ENCODE data around the gene CCDC197. TPM values are rescaled to one million over a fixed set of nuclear protein-coding genes. Genes with fewer than 3 reads are reported as not detected.
A peak's percentile ranks its signal among the peaks of the same experiment; 100 is the strongest.

The CCDC197 gene
- total RNA-seq, 1 donor = not detected

DNA sequence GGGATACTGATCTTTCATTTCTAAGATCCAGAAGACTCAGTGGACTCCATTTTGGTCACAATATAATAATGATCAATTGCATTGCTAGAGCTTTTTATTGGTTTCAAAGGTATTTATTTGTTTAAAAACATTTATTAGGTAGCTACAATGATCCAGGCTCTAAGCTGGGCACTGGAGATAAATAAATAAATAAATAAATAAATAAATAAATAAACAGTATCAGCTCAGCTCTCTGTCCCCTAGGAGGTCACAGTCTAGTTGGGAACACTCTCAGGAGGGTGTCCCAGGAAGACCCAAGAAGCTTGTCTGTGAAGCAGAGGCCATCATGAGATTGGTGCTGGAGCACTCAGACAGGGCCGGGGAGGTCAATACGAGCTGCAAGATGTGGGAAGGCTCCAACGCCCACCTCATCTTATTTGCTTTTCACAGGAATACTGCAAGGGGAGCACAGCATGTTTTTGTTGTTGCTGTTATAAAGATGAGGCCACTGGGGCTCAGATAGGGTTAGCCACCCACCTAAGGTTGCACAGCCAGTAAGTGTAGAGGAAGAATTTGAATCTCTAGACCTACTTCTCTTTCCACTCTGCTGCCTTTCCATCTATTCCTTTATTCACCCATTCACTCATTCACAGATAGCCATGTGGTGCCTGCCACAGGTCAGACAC is 36.2 kb upstream of the CCDC197 start:
- DNase-seq (ENCODE audit: low read depth in 2 of 3, low spot score in 2 of 3) = no peak

DNA sequence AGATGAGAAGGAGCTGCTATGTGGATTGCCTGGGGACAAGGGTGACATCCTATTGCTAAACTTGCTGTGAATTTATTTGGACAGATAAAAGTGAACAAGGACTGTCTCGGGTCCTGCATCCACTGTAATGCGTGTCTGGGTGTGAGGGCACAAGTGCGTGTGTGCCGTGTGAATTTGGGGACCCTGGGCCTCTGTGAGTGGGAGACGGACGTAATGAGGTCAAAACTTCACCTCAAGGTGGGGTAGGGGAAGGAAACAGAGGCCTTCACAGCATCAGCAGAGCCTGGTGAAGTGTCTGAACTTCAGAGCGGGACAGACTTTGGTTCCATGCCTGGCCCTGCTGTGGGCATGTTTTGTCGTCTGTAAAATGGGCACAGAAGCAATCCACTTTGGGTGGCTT is 35.5 kb upstream of the CCDC197 start:
- no peak for DNase-seq (ENCODE audit: low read depth in 2 of 3, low spot score in 2 of 3)

DNA sequence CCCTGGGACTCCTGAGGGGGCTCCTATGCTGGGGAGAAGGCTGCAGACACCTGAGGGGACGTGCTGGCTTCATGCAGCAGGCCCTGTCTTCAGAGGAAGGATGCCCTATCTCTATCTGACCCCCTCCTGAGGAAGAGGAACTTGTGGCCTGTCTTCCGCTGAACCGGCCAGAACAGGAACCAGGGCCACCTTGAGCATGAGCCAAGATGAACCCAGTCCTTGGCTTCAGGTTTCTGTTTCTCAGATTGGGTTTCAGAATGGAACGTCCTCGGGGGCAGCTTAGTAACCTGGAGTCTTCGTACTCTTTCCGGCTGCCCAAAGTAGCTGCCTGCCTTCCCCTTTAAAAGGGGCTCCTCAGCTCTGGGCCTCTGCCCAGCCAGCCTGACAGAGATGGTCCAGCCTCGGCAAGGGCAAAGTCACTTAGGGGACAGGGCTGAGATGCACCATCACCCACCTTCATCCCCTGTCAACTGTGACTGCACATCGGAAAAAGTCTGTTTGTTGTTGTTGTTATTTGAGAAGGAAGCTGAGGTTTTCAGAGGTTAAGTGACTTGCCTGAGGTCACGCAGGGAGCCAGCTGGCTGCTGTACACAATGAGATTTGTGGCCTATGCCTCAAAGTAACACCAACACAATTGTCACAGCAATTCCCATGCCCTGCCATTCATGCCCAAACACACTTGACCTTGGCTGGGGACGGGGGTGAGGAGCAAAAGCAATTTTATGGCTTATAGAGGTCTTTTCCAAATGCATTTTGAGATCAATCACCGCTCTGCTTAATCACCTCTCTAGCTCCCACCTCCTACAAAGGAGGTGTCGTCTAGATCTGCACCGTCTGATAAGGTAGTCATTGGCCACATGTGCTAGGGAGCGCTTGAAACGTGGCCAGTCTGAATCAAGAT is 34.1 kb upstream of the CCDC197 start:
- DNase-seq (ENCODE audit: low read depth in 2 of 3, low spot score in 2 of 3) = peak in 2 of 3 donors; percentile 72 to 78

DNA sequence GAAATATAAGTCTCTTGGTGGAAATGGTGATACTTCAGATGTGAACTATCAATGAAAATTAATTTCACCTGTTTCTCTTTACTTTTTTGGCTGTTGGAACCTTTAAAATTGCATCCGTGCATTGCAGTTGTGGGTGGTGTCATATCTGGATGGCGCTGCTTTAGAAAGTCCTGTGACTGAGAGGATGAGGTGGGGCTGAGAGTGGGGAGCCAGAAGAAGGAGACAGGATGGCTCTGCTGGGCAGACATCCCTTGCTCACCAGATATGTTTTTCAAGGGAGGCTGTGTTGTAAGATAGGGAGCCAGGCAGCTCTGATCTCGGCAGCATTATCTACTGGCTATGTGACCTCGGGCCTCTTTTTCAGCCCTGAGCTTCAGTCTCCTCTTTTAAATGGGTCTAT is 33.4 kb upstream of the CCDC197 start:
- DNase-seq (ENCODE audit: low read depth in 2 of 3, low spot score in 2 of 3) = no peak

DNA sequence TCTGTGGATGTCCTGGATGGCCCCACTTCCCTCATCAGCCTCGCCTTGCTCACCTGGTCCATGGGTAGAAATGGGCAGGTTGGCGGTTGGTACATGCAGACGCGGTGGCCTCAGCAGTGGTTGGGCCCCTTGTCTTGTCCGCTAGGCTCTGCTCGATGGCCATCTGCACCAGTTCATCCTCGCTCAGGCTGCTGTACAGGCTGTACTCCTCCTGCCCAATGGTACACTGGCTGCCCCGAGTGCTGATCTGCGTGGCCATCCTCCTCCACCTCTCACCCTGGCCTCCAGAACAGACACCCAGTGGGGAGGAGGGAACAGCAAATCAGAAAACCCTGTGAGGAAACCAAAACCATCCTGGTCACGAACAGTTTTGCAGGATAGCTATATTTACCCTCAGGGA is 32.8 kb upstream of the CCDC197 start:
- no peak for DNase-seq (ENCODE audit: low read depth in 2 of 3, low spot score in 2 of 3)

DNA sequence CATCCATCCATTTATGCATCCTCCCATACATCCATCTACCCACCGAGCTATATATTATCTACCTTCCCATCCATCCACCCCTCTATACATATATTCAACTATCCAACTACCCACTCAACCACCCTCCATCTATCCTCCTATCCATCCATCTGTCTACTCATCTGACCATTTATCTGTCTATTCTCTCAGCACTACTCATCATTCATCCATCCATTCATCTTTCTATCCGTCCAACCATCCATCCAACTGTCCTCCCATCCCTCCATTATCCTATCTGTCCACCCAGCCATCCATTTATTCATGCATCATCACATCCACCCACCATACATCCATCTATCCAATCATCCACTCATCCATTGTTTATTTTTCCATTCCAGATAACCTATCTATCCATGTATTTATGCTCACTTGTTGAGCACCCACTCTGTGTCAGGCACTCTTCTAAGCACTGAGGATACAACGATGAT is 32.2 kb upstream of the CCDC197 start:
- no peak for DNase-seq (ENCODE audit: low read depth in 2 of 3, low spot score in 2 of 3)

DNA sequence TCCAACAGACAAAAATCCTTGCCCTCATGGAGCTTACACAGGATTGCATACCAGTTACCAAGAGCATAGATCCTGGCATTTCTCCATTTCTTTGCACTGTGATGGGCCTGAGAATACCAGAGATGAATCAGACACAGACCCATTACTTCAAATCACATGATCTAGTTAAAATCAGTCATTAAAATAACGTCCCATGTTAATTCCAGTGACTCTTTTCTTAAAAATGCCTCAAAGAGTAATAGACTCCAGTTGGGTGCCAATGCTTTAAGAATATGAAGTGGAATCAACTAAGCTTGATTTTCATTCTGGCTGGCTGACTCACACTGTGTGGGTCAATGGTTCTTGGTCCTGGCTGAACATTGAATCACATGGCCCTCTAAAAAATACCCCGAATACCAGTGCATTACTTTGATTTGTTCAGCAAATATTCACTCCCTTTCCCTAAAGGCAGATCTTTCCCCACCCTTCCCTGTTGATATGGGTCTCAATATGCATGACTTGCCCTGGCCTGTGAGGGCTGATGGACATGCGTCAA is 31.7 kb upstream of the CCDC197 start:
- no peak for DNase-seq (ENCODE audit: low read depth in 2 of 3, low spot score in 2 of 3)

DNA sequence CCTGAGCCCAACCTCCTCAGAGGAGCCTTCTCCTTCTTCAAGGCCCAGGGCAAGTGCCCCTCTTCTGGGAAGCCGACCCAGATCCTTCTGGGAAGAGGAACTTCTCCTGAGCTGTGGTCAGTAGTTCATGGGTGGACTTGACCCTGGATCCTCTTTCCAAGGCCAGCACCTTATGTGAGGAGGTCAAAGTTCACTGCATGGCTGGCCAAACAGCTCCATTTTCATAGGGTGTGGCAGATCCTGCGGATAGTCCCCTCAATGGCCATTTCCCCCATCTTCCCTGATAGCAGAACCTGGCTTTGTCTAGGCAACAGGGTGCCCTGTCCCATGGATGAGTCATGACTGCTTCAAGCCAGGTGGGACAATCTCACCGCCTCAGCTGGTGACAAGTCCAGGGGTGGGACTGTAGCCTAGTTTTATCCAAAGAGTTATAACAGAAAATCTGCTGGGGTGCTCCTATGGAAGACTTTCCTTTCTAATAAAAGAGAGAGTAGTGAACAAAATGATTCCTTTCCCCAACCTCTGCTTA is 31.1 kb upstream of the CCDC197 start:
- DNase-seq (ENCODE audit: low read depth in 2 of 3, low spot score in 2 of 3) = no peak

DNA sequence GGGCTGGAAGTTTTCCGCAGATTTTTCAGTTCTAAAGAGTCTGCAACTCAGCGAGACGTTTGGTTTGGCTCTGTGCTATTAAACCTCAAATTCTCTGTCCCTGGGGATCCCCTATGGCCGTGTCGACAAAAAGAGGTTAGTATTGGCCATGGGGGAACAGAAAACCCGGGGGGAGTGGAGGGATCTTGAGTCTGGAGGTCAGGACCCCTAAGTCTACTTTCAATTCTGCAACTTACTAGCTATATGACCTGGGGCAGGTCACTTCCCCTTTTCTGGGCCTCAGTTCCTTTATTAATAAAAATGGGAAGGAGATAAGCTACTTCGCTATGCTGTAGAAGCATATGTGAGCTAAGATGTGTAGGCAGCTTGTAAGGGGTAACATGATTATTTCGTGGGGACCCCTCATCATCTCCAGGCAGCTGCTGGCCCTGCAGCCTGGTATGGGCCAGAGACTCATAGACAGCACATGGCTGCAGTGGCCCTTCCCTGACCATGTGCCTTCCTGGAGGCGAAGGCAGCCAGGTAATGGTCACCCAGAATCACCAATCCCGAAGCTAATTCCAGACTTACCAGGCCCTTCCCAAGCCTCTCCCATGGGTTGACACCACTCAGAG is 29.4 kb upstream of the CCDC197 start:
- DNase-seq (ENCODE audit: low read depth in 2 of 3, low spot score in 2 of 3) = peak in 2 of 3 donors; percentile 56 to 73

DNA sequence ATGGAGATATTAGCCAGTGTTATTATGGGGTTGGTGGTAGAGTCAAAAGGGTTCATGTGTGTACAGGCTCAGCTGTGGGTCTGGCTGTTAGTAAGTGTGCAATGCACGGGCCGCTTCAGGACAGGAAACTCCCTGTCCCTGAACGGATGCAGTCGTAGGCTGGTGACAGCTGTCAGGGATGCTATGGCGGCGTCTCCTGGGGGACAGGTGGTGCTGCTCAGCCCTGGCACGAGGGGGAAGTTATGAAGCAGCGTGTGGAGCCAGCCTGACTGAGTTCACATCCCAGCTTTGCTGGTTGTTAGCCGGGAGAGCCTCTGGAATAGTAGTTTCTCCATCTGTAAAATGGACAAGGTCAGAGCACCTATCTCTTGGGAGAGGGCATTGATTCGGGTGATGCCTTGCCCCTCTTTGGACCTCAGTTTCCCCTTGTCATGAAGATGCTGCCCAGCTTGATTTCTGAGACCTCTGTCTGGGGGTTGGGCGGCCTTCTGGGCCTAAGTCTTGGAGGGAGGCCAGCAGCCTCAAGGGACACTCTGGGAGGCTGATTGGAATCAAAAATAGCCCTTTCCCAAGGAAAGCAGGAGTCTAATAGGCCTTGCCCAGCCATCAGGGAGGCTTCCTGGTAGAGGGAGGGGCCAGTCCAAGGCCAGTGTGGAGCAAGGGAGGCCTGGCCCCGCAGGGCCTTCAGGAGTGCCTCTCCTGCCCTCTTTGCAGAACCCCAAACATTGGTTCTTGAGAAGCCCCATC is 27.8 kb upstream of the CCDC197 start:
- DNase-seq (ENCODE audit: low read depth in 2 of 3, low spot score in 2 of 3) = peak in 2 of 3 donors; percentile 56 to 72

DNA sequence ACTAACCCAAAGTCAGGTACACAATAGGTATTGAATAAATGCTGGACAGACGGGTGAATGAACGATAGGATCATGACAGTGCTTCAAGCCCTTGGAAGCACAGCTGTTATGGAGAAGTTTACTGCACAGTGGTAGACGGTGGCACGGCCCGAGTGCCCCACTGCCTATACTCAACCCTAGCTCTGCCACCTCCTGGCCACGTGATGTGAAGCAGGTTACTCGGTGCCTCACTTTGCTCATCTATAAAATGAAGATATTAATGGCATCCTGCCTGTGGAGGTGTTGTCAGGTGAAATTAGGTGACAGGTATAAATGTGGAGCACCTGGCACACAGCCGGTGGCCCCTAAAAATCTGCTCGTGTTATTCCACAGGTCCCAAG is 26.5 kb upstream of the CCDC197 start:
- DNase-seq (ENCODE audit: low read depth in 2 of 3, low spot score in 2 of 3) = peak in 2 of 3 donors; percentile 63 to 71

DNA sequence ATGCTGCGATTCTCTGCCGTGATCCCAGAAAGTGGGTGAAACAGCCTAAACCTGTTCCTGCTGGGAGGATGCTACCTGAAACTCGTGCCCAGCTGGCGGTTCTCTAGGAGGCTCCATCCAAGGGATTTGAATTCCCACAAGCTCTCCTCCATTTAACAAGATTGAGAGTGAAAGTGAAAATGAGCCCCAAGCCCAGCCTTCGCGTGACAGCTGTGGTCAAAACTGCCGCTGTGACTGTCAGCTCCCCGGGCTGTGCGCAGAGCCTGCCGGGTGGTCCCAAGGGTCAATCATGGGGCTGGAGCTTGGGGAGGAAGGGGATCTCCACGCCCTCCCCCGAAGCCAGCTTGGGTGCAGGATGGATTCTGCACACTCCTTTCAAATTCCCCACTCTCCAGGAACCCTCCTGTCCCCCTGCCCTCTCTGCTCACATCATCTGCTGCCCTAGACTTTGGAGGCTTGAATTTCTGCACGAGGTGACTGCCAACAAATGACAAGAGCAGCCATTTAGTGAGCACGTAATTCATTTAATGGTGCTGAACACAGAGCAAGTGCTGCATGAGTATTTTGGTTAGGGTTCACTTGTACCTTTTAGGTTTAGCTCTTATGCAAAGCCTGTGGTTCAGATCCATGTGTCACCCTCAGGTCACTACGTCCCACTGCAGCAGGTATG is 26.0 kb upstream of the CCDC197 start:
- DNase-seq (ENCODE audit: low read depth in 2 of 3, low spot score in 2 of 3) = peak in 2 of 3 donors; percentile 61 to 69

DNA sequence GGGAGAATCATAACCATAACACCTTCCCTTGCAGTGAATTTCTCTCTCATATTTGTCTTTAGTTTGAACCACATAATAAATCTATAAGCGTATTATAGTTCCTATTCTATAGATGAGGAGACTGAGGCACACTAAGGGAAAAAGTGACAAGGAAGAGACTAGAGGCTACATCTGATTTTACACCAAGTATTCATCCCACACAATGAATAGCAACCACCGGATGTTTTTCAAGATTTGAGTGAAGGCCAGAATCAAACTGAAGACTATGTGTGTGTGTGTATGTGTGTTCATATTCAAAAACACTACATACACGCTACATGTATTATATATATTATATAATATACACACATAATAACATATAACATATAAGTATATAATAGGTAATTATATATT is 25.5 kb upstream of the CCDC197 start:
- DNase-seq (ENCODE audit: low read depth in 2 of 3, low spot score in 2 of 3) = no peak

DNA sequence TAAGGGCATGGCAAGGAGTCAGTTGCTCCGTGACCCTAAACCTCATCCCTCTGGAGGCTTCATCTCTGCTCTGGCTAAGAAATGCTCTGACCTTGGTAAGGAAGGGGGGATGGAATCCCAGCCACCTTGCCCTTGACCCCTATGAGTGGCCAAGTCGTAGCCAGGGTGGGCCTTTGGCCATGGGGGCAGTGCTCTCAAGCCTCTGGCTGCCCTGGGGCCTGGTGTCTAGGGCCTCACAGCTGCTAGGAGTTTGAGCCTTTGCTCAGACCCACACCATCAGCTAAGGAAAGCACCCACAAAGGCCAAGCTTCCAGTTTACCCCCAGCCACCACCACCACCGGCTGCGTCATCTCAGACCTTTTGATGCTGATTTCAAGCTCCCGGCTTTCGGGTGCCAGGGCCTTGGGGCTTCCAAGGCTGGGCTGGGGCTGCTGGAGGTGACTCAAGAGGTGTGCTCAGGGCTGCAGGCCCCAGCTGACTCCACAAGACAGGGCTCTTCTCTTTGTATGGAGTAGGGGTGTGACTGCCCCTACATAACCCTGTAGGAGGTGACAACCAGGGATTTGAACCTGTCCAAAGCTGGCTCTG is 24.4 kb upstream of the CCDC197 start:
- no peak for DNase-seq (ENCODE audit: low read depth in 2 of 3, low spot score in 2 of 3)

DNA sequence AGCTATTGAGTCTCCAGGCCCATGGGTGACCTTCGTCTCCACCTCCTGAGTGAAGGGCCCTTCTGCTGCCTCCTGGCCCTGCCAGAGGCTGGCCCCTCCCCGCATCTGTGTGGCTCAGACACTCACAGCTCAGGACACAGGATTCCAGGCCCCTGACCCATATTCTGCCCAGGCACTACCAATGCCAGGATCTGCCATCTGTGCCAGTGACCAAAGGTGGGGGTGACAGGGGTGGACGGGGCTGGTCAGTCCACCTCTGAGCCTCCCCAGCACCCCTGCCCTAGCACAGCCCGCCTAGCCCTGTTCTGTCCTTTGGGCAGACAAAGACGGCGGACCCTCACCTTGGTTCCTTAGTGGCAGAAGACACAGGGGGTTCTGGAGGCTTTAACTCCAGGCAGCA is 23.5 kb upstream of the CCDC197 start:
- no peak for DNase-seq (ENCODE audit: low read depth in 2 of 3, low spot score in 2 of 3)

DNA sequence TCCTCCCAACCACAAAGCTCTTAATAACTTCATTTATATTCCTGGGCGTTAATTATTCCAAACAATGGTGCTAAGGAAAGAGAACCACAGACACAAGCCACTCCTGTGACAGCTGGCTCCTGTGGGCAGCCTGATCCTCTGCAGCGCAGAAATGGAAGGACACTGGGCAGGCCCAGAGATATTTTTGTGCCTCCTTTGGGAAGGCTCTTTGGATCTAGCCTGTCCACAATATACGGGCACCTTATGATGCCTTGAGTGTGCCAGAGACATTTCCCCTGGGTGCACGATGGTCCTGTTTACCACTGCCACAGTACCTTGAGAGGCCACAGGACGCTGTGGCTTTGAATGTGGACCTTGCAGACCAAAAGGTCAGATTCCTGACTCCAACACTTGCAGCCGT is 22.8 kb upstream of the CCDC197 start:
- no peak for DNase-seq (ENCODE audit: low read depth in 2 of 3, low spot score in 2 of 3)

DNA sequence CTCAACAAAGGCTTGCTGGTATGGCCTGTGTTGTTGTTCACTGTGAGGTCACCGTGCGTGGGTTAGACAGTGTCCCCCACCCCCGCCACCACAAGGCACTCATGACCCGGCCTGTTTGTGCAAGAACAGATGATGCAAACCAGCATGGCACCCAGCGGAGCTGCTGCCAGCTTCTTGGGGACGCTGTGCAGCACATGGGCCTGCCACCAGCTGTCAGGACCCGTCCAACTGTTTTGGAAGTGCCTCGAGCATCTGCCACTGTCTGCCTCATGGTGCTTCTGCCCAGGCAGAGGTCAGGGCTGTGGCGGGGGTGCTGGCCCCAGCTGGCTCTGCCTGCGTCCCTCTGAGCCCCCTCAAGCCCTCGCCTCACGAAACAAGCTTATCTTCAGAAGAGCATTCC is 22.3 kb upstream of the CCDC197 start:
- no peak for DNase-seq (ENCODE audit: low read depth in 2 of 3, low spot score in 2 of 3)

DNA sequence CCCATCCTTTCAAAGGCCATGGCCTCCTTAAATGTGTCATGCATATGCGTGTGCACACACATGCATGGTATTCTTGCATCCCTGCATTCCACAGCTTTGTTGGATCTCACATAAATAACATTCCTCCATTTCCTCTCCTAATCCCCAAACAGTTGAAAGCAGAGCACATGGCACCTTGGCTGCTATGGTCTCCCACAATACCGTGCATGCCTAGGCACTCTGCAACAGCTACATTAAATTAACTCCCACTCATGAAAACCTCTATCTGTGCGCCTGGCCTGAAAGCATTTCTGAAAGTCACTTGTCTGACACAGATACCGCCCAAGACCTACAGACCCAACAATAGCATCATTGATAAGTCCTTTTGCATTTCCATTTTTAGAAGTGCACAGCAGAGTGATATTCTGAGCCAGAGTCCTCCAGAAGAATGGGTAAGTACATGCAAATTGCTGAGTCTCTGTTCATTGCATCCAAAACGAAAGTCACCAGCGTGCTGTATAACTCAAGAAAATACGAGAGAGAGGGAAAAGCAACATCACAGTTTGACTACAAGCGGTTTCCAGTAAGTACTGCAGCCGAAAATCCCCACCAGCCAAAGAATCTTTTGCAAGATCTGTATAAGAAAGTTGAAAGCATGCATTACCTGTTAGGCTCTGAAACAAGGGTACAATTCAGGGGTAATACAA is 21.2 kb upstream of the CCDC197 start:
- DNase-seq (ENCODE audit: low read depth in 2 of 3, low spot score in 2 of 3) = no peak
